ENCODE measurements around the gene GAS6. TPM values are rescaled to one million over a fixed set of nuclear protein-coding genes. Genes with fewer than 3 reads are reported as not detected.

Gene GAS6
- total RNA-seq, 2 donors from 2014 or later: 2.2 to 3.8 TPM

DNA sequence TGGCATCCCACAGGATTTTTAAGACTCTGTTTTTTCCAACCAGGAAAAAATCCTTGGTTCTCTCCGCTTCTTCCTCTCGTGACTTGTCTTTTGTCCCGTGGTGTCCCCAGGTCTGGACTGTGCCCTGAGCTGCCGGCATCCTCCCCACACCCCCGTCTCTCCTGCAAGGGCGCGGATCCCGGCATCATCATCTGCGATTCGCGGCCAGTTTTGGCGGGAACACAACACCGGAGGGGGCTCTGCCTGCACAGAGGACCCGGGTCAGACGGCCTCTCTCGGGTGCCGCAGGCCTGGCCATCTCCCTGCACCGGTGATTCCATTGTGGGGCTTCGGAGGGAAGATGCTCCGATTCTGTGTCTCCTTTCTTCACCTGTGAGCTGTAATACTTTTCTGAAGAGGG lies 18.8 kb upstream of the GAS6 start:
- Mint-ChIP-seq H3K4me3 (peak overlapping the region; percentile 41), H3K4me1 (peaks cover 17% of the 10 kb centered on the region), H3K27me3 (peaks cover 22% of the 10 kb centered on the region), H3K27ac (no peak overlapping the region), H3K36me3 (ENCODE audit: low read depth) (no peaks in the 10 kb centered on the region)
- ATAC-seq (no peak), DNase-seq (no peak)
- H3K9me3 ChIP-seq (ENCODE audit: control insufficient read depth, low read length, poor library complexity, severe bottlenecking): no peaks in the 10 kb centered on the region

DNA sequence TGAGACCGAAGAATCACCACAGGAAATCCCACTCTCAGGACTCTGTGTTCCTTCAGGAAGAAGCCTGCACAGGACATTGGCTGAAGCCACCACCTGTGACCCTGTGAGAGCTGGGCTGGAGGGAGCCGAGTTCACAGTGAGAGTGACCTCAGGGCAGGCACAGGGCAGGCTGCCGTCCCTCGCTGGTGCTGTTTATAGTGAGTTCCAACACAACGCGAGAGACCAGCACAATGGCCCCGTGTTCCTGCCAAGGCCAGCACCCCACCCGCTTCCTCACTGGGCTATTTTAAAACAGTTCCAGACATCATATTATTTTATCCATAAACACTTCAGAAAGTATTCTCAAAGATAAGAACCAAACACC lies 18.4 kb upstream of the GAS6 start:
- H3K4me1 Mint-ChIP-seq: peaks cover 17% of the 10 kb centered on the region
- no peak overlapping the region for H3K27ac Mint-ChIP-seq
- H3K4me3 Mint-ChIP-seq: no peak overlapping the region

DNA sequence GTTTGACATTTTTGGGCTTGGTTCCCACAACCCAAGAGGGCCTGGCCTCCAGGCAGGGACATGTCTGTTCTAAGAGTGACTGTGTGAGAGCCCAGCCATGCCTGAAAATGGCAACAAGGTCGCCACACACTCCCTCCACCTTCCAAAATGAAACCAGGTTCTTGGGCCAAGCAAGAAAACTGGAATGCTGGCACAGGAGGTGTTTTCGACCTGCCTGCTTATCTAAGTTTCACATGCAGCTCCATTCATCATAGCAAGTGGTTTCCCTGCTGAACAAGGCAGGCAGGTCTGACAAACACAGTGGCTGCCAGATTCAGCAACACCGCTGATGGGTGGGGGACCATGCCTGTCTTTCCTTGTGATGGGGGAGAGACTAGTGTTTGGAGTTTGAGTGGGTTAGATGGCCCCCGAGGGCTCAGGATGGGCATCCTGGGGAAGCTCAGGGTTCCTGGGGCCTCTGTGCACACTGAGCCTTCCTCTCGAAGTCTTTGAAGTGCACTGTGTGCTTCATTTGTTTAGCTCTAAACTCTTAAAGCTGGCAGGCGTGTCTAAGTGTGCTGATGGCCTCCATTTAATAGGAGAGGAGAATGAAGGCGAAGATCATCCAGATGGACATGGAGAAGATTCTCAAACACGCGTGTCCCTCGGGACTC lies 17.9 kb upstream of the GAS6 start:
- no peak for ATAC-seq
- no peaks in the 10 kb centered on the region for H3K36me3 Mint-ChIP-seq (ENCODE audit: low read depth)
- no peak for DNase-seq
- peaks cover 19% of the 10 kb centered on the region for H3K27me3 Mint-ChIP-seq
- H3K4me1 Mint-ChIP-seq: peaks cover 17% of the 10 kb centered on the region
- H3K27ac Mint-ChIP-seq: no peak overlapping the region
- H3K9me3 ChIP-seq (ENCODE audit: control insufficient read depth, low read length, poor library complexity, severe bottlenecking): no peaks in the 10 kb centered on the region
- H3K4me3 Mint-ChIP-seq: no peak overlapping the region

More for the DNA sequence above, 18.4 kb upstream of the GAS6 start:
- ATAC-seq (no peak), DNase-seq (no peak)
- H3K27me3 Mint-ChIP-seq: peaks cover 19% of the 10 kb centered on the region
- no peaks in the 10 kb centered on the region for H3K36me3 Mint-ChIP-seq (ENCODE audit: low read depth)
- H3K9me3 ChIP-seq (ENCODE audit: control insufficient read depth, low read length, poor library complexity, severe bottlenecking): no peaks in the 10 kb centered on the region

GRCh38 chr13:113880651-113881611 lies 17.1 kb upstream of the GAS6 start:
- peaks cover 13% of the 10 kb centered on the region for H3K4me1 Mint-ChIP-seq
- H3K9me3 ChIP-seq (ENCODE audit: control insufficient read depth, low read length, poor library complexity, severe bottlenecking): no peaks in the 10 kb centered on the region
- H3K36me3 Mint-ChIP-seq (ENCODE audit: low read depth): no peaks in the 10 kb centered on the region
- DNase-seq (no peak), ATAC-seq (no peak)
- peak overlapping the region; percentile 59 for H3K4me3 Mint-ChIP-seq
- H3K27ac Mint-ChIP-seq: no peak overlapping the region
- H3K27me3 Mint-ChIP-seq: peaks cover 11% of the 10 kb centered on the region

GRCh38 chr13:113879494-113880360 lies 15.9 kb upstream of the GAS6 start:
- no peaks in the 10 kb centered on the region for H3K36me3 Mint-ChIP-seq (ENCODE audit: low read depth)
- H3K27me3 Mint-ChIP-seq: peaks cover 5% of the 10 kb centered on the region
- no peak overlapping the region for H3K27ac Mint-ChIP-seq
- ATAC-seq (no peak), DNase-seq (no peak)
- no peaks in the 10 kb centered on the region for H3K9me3 ChIP-seq (ENCODE audit: control insufficient read depth, low read length, poor library complexity, severe bottlenecking)
- H3K4me3 Mint-ChIP-seq: no peak overlapping the region
- peaks cover 13% of the 10 kb centered on the region for H3K4me1 Mint-ChIP-seq

- DNase-seq (no peak), ATAC-seq (no peak)
- peaks cover 13% of the 10 kb centered on the region for H3K4me1 Mint-ChIP-seq
- H3K27ac Mint-ChIP-seq: no peak overlapping the region
- H3K27me3 Mint-ChIP-seq: peaks cover 5% of the 10 kb centered on the region
- no peaks in the 10 kb centered on the region for H3K36me3 Mint-ChIP-seq (ENCODE audit: low read depth)
- H3K4me3 Mint-ChIP-seq: no peak overlapping the region
- no peaks in the 10 kb centered on the region for H3K9me3 ChIP-seq (ENCODE audit: control insufficient read depth, low read length, poor library complexity, severe bottlenecking)
These were observed 15.1 kb upstream of the GAS6 start for GRCh38 chr13:113879017-113879416.

DNA sequence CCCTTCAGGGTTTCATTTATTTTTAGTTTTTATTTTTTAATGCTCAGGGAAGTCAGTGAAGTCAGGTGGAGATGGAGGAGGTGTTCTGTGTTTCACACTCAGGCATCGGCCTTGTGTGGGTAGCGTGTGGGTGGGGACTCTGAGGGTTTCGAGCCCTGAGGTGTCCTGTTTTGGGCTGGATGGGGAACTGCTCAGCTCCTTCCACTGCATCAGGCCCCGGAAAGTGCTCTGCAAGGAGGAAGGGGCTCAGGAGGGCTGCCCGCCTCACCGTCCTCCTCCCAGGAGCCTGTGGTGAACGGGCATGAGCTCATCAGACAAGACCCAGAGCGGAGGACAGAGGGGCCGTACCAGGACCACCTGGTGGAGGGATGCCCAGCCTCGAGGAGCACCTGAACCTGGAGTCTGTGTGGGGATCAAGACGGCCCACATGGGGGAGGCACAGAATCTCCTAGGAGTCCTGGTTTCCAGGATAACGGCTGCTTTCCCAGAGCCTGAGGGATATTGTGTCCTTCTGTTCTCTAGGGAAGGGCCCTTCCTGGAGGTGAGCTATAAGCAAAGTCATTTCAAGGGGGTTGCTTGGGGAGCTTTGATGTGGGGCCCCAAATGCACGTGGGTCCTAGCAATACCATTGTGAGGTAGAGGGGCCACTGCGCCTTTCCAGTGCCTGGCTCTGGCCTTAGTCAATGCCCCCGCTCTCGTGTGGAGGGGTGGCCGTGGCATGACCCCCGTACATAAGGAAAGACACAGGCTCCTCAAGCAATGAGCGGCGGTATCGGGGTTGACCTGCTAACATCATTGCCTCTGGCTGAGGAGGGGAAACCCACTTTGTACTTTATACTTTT lies 13.5 kb upstream of the GAS6 start:
- Mint-ChIP-seq H3K4me1 (peaks cover 9% of the 10 kb centered on the region), H3K36me3 (ENCODE audit: low read depth) (peaks cover 2% of the 10 kb centered on the region), H3K27me3 (peaks cover 13% of the 10 kb centered on the region), H3K27ac (no peak overlapping the region), H3K4me3 (no peak overlapping the region)
- H3K9me3 ChIP-seq (ENCODE audit: control insufficient read depth, low read length, poor library complexity, severe bottlenecking): no peaks in the 10 kb centered on the region
- DNase-seq: no peak
- no peak for ATAC-seq

- H3K4me3 Mint-ChIP-seq: peak overlapping the region; percentile 39
- no peak overlapping the region for H3K27ac Mint-ChIP-seq
These were observed 12.7 kb upstream of the GAS6 start for GRCh38 chr13:113876346-113877148.

DNA sequence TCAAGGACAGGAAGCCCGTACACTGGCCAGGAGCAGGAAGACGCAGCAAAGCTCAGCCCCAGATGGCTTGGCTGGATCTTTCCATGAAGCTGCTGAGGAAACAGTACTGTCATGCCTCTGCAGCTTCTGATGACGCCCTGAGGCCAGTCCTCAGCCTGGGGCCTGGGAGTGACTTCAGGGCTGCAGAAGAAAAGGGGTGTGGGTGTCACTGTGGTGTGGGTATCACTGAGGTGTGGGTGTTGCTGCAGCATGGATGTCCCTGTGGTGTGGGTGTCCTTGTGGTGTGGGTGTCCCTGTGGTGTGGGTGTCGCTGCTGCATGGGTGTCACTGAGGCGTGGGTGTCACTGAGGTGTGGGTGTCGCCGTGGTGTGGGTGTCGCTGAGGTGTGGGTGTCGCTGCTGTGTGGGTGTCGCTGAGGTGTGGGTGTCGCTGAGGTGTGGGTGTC lies 12.0 kb upstream of the GAS6 start:
- Mint-ChIP-seq H3K4me1 (no peaks in the 10 kb centered on the region), H3K4me3 (peak overlapping the region; percentile 39), H3K27me3 (peaks cover 25% of the 10 kb centered on the region), H3K36me3 (ENCODE audit: low read depth) (peaks cover 2% of the 10 kb centered on the region), H3K27ac (no peak overlapping the region)
- DNase-seq: no peak
- H3K9me3 ChIP-seq (ENCODE audit: control insufficient read depth, low read length, poor library complexity, severe bottlenecking): no peaks in the 10 kb centered on the region
- ATAC-seq: peak; percentile 27

More at GRCh38 chr13:113876346-113877148, 12.7 kb upstream of the GAS6 start:
- DNase-seq (no peak), ATAC-seq (no peak)
- Mint-ChIP-seq H3K27me3 (peaks cover 21% of the 10 kb centered on the region), H3K4me1 (peaks cover 4% of the 10 kb centered on the region), H3K36me3 (ENCODE audit: low read depth) (peaks cover 2% of the 10 kb centered on the region)
- H3K9me3 ChIP-seq (ENCODE audit: control insufficient read depth, low read length, poor library complexity, severe bottlenecking): no peaks in the 10 kb centered on the region

- Mint-ChIP-seq H3K4me1 (no peaks in the 10 kb centered on the region), H3K4me3 (no peak overlapping the region), H3K27ac (no peak overlapping the region), H3K27me3 (peaks cover 25% of the 10 kb centered on the region), H3K36me3 (ENCODE audit: low read depth) (peaks cover 2% of the 10 kb centered on the region)
- H3K9me3 ChIP-seq (ENCODE audit: control insufficient read depth, low read length, poor library complexity, severe bottlenecking): no peaks in the 10 kb centered on the region
- ATAC-seq: no peak
- no peak for DNase-seq
These were observed 11.5 kb upstream of the GAS6 start for GRCh38 chr13:113875429-113875815.

GRCh38 chr13:113874579-113875428 lies 10.9 kb upstream of the GAS6 start:
- Mint-ChIP-seq H3K4me3 (no peak overlapping the region), H3K36me3 (ENCODE audit: low read depth) (peaks cover 2% of the 10 kb centered on the region), H3K27me3 (peaks cover 27% of the 10 kb centered on the region), H3K4me1 (no peaks in the 10 kb centered on the region), H3K27ac (no peak overlapping the region)
- ATAC-seq (no peak), DNase-seq (no peak)
- no peaks in the 10 kb centered on the region for H3K9me3 ChIP-seq (ENCODE audit: control insufficient read depth, low read length, poor library complexity, severe bottlenecking)
